CD14-positive monocyte (primary cell): ENCODE results near the gene NLGN1. TPM values are rescaled to one million over a fixed set of nuclear protein-coding genes. Genes with fewer than 3 reads are reported as not detected.

Experiments
- DNase-seq, 3 donors: peaks; one replicate each; pipeline ENCODE4 v3.0.0-alpha.2; 2011 to 2022
- H2AFZ ChIP-seq: 2 replicates; pipeline ENCODE4 v1.6.0; 2012; ENCODE audit warnings: mild to moderate bottlenecking, low read depth, low read length, inconsistent platforms; ENCODE audit not compliant: insufficient read depth, poor library complexity, severe bottlenecking
- H3K27ac ChIP-seq, 2 donors: 1 replicate in 1 of 2; 2 replicates in 1 of 2; pipeline ENCODE4 v1.5.1; 2012 to 2013; ENCODE audit warnings: low read length in 2 of 2, control low read depth in 1 of 2, inconsistent platforms in 1 of 2, low read depth in 1 of 2, mild to moderate bottlenecking in 1 of 2
- H3K27me3 ChIP-seq, 2 donors: one replicate each; pipeline versions ENCODE4 v1.6.0 to v1.6.1; 2011 to 2013; ENCODE audit warnings: low read length in 2 of 2; ENCODE audit not compliant: control insufficient read depth in 2 of 2, insufficient read depth in 2 of 2
- H3K36me3 ChIP-seq, 2 donors: replicated peaks in 1 of 2; 1 replicate in 1 of 2; 2 replicates in 1 of 2; pipeline versions ENCODE4 v1.5.1 to v1.6.1; 2012 to 2013; ENCODE audit warnings: low read length in 2 of 2, control low read depth in 1 of 2, inconsistent platforms in 1 of 2, mild to moderate bottlenecking in 1 of 2; ENCODE audit not compliant: insufficient read depth in 2 of 2, control insufficient read depth in 1 of 2
- H3K4me1 ChIP-seq, 2 donors: 1 replicate in 1 of 2; 2 replicates in 1 of 2; pipeline versions ENCODE4 v1.5.1 to v1.6.1; 2012 to 2013; ENCODE audit warnings: low read length in 2 of 2, control low read depth in 1 of 2, inconsistent platforms in 1 of 2, mild to moderate bottlenecking in 1 of 2, moderate library complexity in 1 of 2; ENCODE audit not compliant: insufficient read depth in 2 of 2, control insufficient read depth in 1 of 2
- H3K4me2 ChIP-seq: replicated peaks from 2 replicates; pipeline ENCODE3; 2012; ENCODE audit warnings: low read length, moderate library complexity, mild to moderate bottlenecking; ENCODE audit not compliant: poor library complexity, severe bottlenecking; ENCODE audit errors: extremely low read depth
- H3K4me3 ChIP-seq, 3 experiments: fragments of 200-600 bp in 1 of 3; sonication (generic) in 1 of 3; replicated peaks in 1 of 3; 1 replicate in 2 of 3; 2 replicates in 1 of 3; pipeline ENCODE4 v1.5.1; 2011 to 2013; ENCODE audit warnings: low read length in 3 of 3, mild to moderate bottlenecking in 3 of 3, control low read depth in 2 of 3, low read depth in 2 of 3, inconsistent platforms in 1 of 3, moderate library complexity in 1 of 3
- H3K79me2 ChIP-seq: 2 replicates; pipeline ENCODE4 v1.6.0; 2012; ENCODE audit warnings: mild to moderate bottlenecking, control low read depth, inconsistent platforms, low read length, moderate library complexity; ENCODE audit not compliant: insufficient read depth
- H3K9ac ChIP-seq: 2 replicates; pipeline ENCODE4 v1.6.0; 2017; ENCODE audit warnings: low read length, mild to moderate bottlenecking; ENCODE audit not compliant: insufficient read depth, poor library complexity, severe bottlenecking
- H3K9me3 ChIP-seq, 2 donors: replicated peaks in 1 of 2; 1 replicate in 1 of 2; 2 replicates in 1 of 2; pipeline versions ENCODE4 v1.5.1 to v1.6.1; 2012 to 2013; ENCODE audit warnings: low read length in 2 of 2, control low read depth in 1 of 2; ENCODE audit not compliant: control insufficient read depth in 1 of 2, insufficient read depth in 1 of 2
- H4K20me1 ChIP-seq: 2 replicates; pipeline ENCODE4 v1.6.0; 2012; ENCODE audit warnings: mild to moderate bottlenecking, low read length, control low read depth, moderate library complexity; ENCODE audit not compliant: insufficient read depth
- H3K27ac Mint-ChIP-seq, 7 donors: one replicate each; pipeline ENCODE4 v1.8.0; 2020; ENCODE audit warnings: mild to moderate bottlenecking in 7 of 7, mixed read lengths in 7 of 7, moderate library complexity in 6 of 7, inconsistent platforms in 2 of 7
- H3K27me3 Mint-ChIP-seq, 3 donors: one replicate each; pipeline ENCODE4 v1.8.0; 2021 to 2022; ENCODE audit warnings: low read depth in 3 of 3, mild to moderate bottlenecking in 3 of 3, mixed read lengths in 3 of 3, moderate library complexity in 3 of 3, inconsistent platforms in 1 of 3
- H3K36me3 Mint-ChIP-seq, 2 donors: one replicate each; pipeline ENCODE4 v1.8.0; 2020; ENCODE audit warnings: mixed read lengths in 2 of 2, inconsistent platforms in 1 of 2, mild to moderate bottlenecking in 1 of 2
- H3K4me1 Mint-ChIP-seq: one replicate; pipeline ENCODE4 v1.8.0; 2020; ENCODE audit warnings: mild to moderate bottlenecking, mixed read lengths
- H3K4me3 Mint-ChIP-seq, 2 donors: one replicate each; pipeline ENCODE4 v1.8.0; 2020; ENCODE audit warnings: mild to moderate bottlenecking in 2 of 2, mixed read lengths in 2 of 2, moderate library complexity in 1 of 2
- H3K9me3 Mint-ChIP-seq, 7 donors: one replicate each; pipeline ENCODE4 v1.8.0; 2020 to 2022; ENCODE audit warnings: mixed read lengths in 7 of 7, mild to moderate bottlenecking in 6 of 7, moderate library complexity in 6 of 7, inconsistent platforms in 2 of 7
- WGBS: methylation state at CpG from one replicate; pipeline ENCODE4 v1.1.5; 2013; ENCODE audit warnings: missing lambda C conversion rate; ENCODE audit not compliant: insufficient coverage; 5-methylcytosine and 5-hydroxymethylcytosine counted together
- intact Hi-C, 2 donors: fragments of 100-400 bp; cut with micrococcal nuclease; formaldehyde crosslinking; loops; one replicate each; pipeline versions ENCODE4 v1.15.0 to v1.15.1; 2023
- polyA plus RNA-seq, 3 donors: library from polyadenylated mRNA; depleted of rRNA in 1 of 3; unstranded in 2 of 3; stranded (reverse) in 1 of 3; fragments of 300-500 nt in 2 of 3; fragments of >200 nt in 1 of 3; fragmentation: Illumina TruSeq in 2 of 3; gene quantifications; 1 replicate in 2 of 3; 2 replicates in 1 of 3; pipeline ENCODE4 v1.2.3, GENCODE V29; 2012 to 2021
- TF ChIP-seq, protein P1 (sequence below): fragments of 200-600 bp; IDR thresholded peaks from one replicate; pipeline ENCODE4 v1.8.0; 2022; ENCODE audit warnings: antibody characterized with exemption, mild to moderate bottlenecking

NLGN1 gene
- polyA plus RNA-seq, 3 donors = not detected

DNA sequence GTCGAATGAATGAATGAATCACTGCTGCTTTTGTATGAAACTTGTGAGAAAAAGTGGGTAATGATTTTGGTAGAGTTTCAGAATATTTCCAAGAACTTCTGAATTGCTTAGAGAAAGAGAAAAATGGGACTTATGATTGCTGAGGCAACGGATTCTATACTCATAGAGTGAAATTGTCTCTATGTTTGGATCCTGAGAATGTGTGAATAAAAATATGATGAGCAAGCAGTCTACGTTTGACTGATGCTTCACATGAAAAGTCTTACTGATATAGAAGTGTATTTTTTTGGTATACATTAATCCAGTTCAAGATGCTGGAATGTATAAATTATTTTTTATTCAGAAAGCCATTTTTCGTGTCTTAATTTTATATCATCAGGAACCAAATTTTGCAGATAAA is 441.1 kb downstream of the NLGN1 start:
- no peaks in the 10 kb centered on the region for H3K4me1 ChIP-seq
- H3K27ac Mint-ChIP-seq = no peak overlapping the region

DNA sequence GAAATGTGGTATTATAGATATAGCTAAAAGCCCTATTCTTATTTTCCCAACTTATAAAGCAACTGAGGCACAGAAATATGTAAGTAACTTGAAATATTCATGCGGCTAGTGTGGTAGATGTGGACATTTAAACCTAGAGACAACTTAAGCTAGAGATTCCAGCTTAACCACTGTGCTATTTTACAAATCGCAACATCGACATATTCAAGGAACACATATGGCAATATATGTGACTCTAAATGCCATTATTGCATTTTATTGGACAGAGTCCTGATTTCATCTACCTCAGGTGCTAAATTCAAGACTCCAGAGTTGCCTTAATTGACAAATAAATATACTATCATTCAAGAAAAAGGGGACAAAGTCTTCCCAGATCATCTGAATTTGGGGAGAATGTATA is 442.3 kb downstream of the NLGN1 start:
- Histone ChIP-seq H3K27ac (no peak overlapping the region), H3K36me3 (no peaks in the 10 kb centered on the region), H3K79me2 (no peaks in the 10 kb centered on the region), H4K20me1 (no peaks in the 10 kb centered on the region), H2AFZ (no peak overlapping the region), H3K4me1 (no peaks in the 10 kb centered on the region), H3K9me3 (no peaks in the 10 kb centered on the region), H3K9ac (no peak overlapping the region), H3K27me3 (no peaks in the 10 kb centered on the region), H3K4me2 (no peak overlapping the region), H3K4me3 (no peak overlapping the region)
- Mint-ChIP-seq H3K4me1 (no peaks in the 10 kb centered on the region), H3K27ac (no peak overlapping the region), H3K27me3 (peaks cover 0 to 2% (median 0%) of the 10 kb centered on the region in 3 donors), H3K36me3 (no peaks in the 10 kb centered on the region), H3K4me3 (no peak overlapping the region), H3K9me3 (peaks cover 0 to 6% (median 0%) of the 10 kb centered on the region in 7 donors)
- no CpG with 5 or more reads among the region's 3 CpGs for WGBS
- intact Hi-C loops = no loop called here
- TF ChIP-seq, protein P1, sequence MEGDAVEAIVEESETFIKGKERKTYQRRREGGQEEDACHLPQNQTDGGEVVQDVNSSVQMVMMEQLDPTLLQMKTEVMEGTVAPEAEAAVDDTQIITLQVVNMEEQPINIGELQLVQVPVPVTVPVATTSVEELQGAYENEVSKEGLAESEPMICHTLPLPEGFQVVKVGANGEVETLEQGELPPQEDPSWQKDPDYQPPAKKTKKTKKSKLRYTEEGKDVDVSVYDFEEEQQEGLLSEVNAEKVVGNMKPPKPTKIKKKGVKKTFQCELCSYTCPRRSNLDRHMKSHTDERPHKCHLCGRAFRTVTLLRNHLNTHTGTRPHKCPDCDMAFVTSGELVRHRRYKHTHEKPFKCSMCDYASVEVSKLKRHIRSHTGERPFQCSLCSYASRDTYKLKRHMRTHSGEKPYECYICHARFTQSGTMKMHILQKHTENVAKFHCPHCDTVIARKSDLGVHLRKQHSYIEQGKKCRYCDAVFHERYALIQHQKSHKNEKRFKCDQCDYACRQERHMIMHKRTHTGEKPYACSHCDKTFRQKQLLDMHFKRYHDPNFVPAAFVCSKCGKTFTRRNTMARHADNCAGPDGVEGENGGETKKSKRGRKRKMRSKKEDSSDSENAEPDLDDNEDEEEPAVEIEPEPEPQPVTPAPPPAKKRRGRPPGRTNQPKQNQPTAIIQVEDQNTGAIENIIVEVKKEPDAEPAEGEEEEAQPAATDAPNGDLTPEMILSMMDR = no peak
- no peak for DNase-seq

More for the DNA sequence above, 441.1 kb downstream of the NLGN1 start:
- no peak overlapping the region for H3K4me3 Mint-ChIP-seq
- H3K4me1 Mint-ChIP-seq = no peaks in the 10 kb centered on the region
- WGBS = 93% methylated on average over 3 of the region's 4 CpGs
- Histone ChIP-seq H4K20me1 (no peaks in the 10 kb centered on the region), H3K4me3 (no peak overlapping the region), H3K4me2 (no peak overlapping the region), H3K27ac (no peak overlapping the region), H2AFZ (no peak overlapping the region), H3K36me3 (no peaks in the 10 kb centered on the region), H3K9ac (no peak overlapping the region), H3K27me3 (no peaks in the 10 kb centered on the region), H3K9me3 (no peaks in the 10 kb centered on the region), H3K79me2 (no peaks in the 10 kb centered on the region)
- H3K36me3 Mint-ChIP-seq = no peaks in the 10 kb centered on the region
- peaks cover 0 to 2% (median 0%) of the 10 kb centered on the region in 3 donors for H3K27me3 Mint-ChIP-seq
- TF ChIP-seq, protein P1 = no peak
- intact Hi-C loops = no loop called here
- DNase-seq = no peak
- peaks cover 0 to 6% (median 0%) of the 10 kb centered on the region in 7 donors for H3K9me3 Mint-ChIP-seq
